IMR-90 (cell line): Measurements from ENCODE around the gene PIR. TPM values are rescaled to one million over a fixed set of nuclear protein-coding genes. Genes with fewer than 3 reads are reported as not detected.

Experiments used
- ATAC-seq: fragments of 200-7000 bp; cut with Tn5 transposase; 2 replicates; pipeline ENCODE4 v1.9.1; 2020; ENCODE audit warnings: low read depth, mild to moderate bottlenecking, moderate library complexity
- BruUV-seq: library from RNA; stranded (reverse); fragments of 400-500 nt; replicated peaks from 2 replicates; lab custom pipeline; 2021; lab: Mats Ljungman, UMichigan
- CTCF ChIA-PET: fragments of 300-600 bp; formaldehyde crosslinking; extraction: SDS; loops from one replicate; lab custom pipeline; 2021; ENCODE audit warnings: antibody characterized with exemption; lab: Yijun Ruan, JAX
- POLR2A ChIA-PET: fragments of 300-600 bp; sonication (Branson Sonifier 250); formaldehyde crosslinking; loops from one replicate; lab custom pipeline; 2022; ENCODE audit warnings: antibody characterized with exemption; ENCODE audit not compliant: unreplicated experiment; lab: Charles Lee
- DNase-seq: peaks from one replicate; pipeline ENCODE4 v3.0.0; 2013
- H2AFZ ChIP-seq: replicated peaks from 2 replicates; pipeline ENCODE3; 2013; ENCODE audit warnings: low read length, mild to moderate bottlenecking; ENCODE audit not compliant: poor library complexity
- H2AK5ac ChIP-seq: 2 replicates; pipeline ENCODE4 v1.6.1; 2013; ENCODE audit warnings: low read depth, low read length, inconsistent platforms
- H2AK9ac ChIP-seq: replicated peaks from 2 replicates; pipeline ENCODE3; 2013; ENCODE audit warnings: mild to moderate bottlenecking, low read depth, low read length, moderate library complexity; ENCODE audit not compliant: poor library complexity
- H2BK120ac ChIP-seq: 2 replicates; pipeline ENCODE4 v1.6.1; 2013; ENCODE audit warnings: low read depth, low read length, inconsistent platforms
- H2BK15ac ChIP-seq: 3 replicates; pipeline ENCODE4 v1.6.1; 2013; ENCODE audit warnings: low read depth, low read length, inconsistent platforms
- H2BK20ac ChIP-seq: 2 replicates; pipeline ENCODE4 v1.6.1; 2013; ENCODE audit warnings: low read depth, mild to moderate bottlenecking, inconsistent platforms, low read length, moderate library complexity
- H2BK5ac ChIP-seq: 2 replicates; pipeline ENCODE4 v1.6.1; 2013; ENCODE audit warnings: mild to moderate bottlenecking, low read depth, low read length, inconsistent platforms; ENCODE audit not compliant: poor library complexity, severe bottlenecking
- H3K14ac ChIP-seq: replicated peaks from 2 replicates; pipeline ENCODE4 v1.6.1; 2013; ENCODE audit warnings: low read depth, low read length, inconsistent platforms
- H3K18ac ChIP-seq: 2 replicates; pipeline ENCODE4 v1.6.1; 2013; ENCODE audit warnings: low read depth, low read length, control low read depth
- H3K23ac ChIP-seq: 2 replicates; pipeline ENCODE4 v1.6.1; 2013; ENCODE audit warnings: low read depth, low read length, inconsistent platforms
- H3K27ac ChIP-seq: 2 replicates; pipeline ENCODE4 v1.5.1; 2013; ENCODE audit warnings: mild to moderate bottlenecking, control low read depth, low read length; ENCODE audit not compliant: insufficient read depth
- H3K27me3 ChIP-seq: 2 replicates; pipeline ENCODE4 v1.6.1; 2013; ENCODE audit warnings: low read length; ENCODE audit not compliant: control insufficient read depth, insufficient read depth
- H3K36me3 ChIP-seq: 2 replicates; pipeline ENCODE4 v1.6.1; 2013; ENCODE audit warnings: low read length, mixed read lengths; ENCODE audit not compliant: control insufficient read depth, insufficient read depth
- H3K4ac ChIP-seq: 2 replicates; pipeline ENCODE4 v1.6.1; 2013; ENCODE audit warnings: low read depth, low read length, inconsistent platforms
- H3K4me1 ChIP-seq: 2 replicates; pipeline ENCODE4 v1.6.1; 2013; ENCODE audit warnings: low read length, mixed read lengths; ENCODE audit not compliant: control insufficient read depth, insufficient read depth
- H3K4me2 ChIP-seq: 2 replicates; pipeline ENCODE4 v1.6.1; 2013; ENCODE audit warnings: low read depth, mild to moderate bottlenecking, control low read depth, low read length, moderate library complexity
- H3K4me3 ChIP-seq: 2 replicates; pipeline ENCODE4 v1.5.1; 2013; ENCODE audit warnings: low read depth, mild to moderate bottlenecking, control low read depth, low read length, moderate library complexity; ENCODE audit not compliant: insufficient read depth
- H3K56ac ChIP-seq: 2 replicates; pipeline ENCODE4 v1.6.1; 2013; ENCODE audit warnings: low read length, inconsistent platforms; ENCODE audit not compliant: insufficient read depth; ENCODE audit errors: extremely low read depth
- H3K79me1 ChIP-seq, 2 experiments: 2 replicates each; pipeline ENCODE4 v1.6.1; 2013; ENCODE audit warnings: low read length in 2 of 2, inconsistent platforms in 1 of 2, low read depth in 1 of 2
- H3K9ac ChIP-seq: 2 replicates; pipeline ENCODE4 v1.6.1; 2013; ENCODE audit warnings: low read depth, low read length, control low read depth
- H3K9me1 ChIP-seq: 2 replicates; pipeline ENCODE4 v1.6.1; 2013; ENCODE audit warnings: low read length, inconsistent platforms; ENCODE audit not compliant: insufficient read depth
- H3K9me3 ChIP-seq: 2 replicates; pipeline ENCODE4 v1.6.1; 2013; ENCODE audit warnings: low read length; ENCODE audit not compliant: control insufficient read depth, insufficient read depth
- H4K20me1 ChIP-seq: 2 replicates; pipeline ENCODE4 v1.6.1; 2013; ENCODE audit warnings: low read length, inconsistent platforms; ENCODE audit not compliant: insufficient read depth
- H4K5ac ChIP-seq: 2 replicates; pipeline ENCODE4 v1.6.1; 2013; ENCODE audit warnings: mild to moderate bottlenecking, low read depth, low read length, control low read depth
- H4K8ac ChIP-seq, 2 experiments: 2 replicates each; pipeline ENCODE4 v1.6.1; 2013; ENCODE audit warnings: low read depth in 2 of 2, low read length in 2 of 2, control low read depth in 1 of 2, inconsistent platforms in 1 of 2
- H4K91ac ChIP-seq: 2 replicates; pipeline ENCODE4 v1.6.1; 2013; ENCODE audit warnings: low read depth, low read length, inconsistent platforms; ENCODE audit not compliant: insufficient read depth
- CEBPB ChIP-seq: IDR thresholded peaks from 2 replicates; pipeline ENCODE4 v1.6.1; 2012; ENCODE audit warnings: low read depth, low read length, improper control_type of control experiment
- CHD1 ChIP-seq: IDR thresholded peaks from 2 replicates; pipeline ENCODE4 v1.6.1; 2012; ENCODE audit warnings: low read depth, low read length, improper control_type of control experiment
- MXI1 ChIP-seq: IDR thresholded peaks from 2 replicates; pipeline ENCODE4 v1.6.1; 2012; ENCODE audit warnings: low read depth, mild to moderate bottlenecking, low read length, moderate library complexity, borderline replicate concordance
- NFE2L2 ChIP-seq: fragments of 150-350 bp; IDR thresholded peaks from 2 replicates; pipeline ENCODE4 v1.6.1; 2016; ENCODE audit warnings: low read depth, mild to moderate bottlenecking, low read length
- RAD21 ChIP-seq: IDR thresholded peaks from 2 replicates; pipeline ENCODE4 v1.6.1; 2012; ENCODE audit warnings: low read length, improper control_type of control experiment
- WGBS, 2 experiments: methylation state at CpG; one replicate each; pipeline versions ENCODE4 v1.1.5 to v1.1.7; 2013; ENCODE audit warnings: missing lambda C conversion rate in 2 of 2; ENCODE audit not compliant: insufficient read length in 1 of 2; ENCODE audit errors: extremely low coverage in 2 of 2; 5-methylcytosine and 5-hydroxymethylcytosine counted together
- dilution Hi-C: fragments of 300-500 bp; cut with HindIII; formaldehyde crosslinking; loops from one replicate; pipeline ENCODE4 v1.14.3; 2018; ENCODE audit warnings: low sequenced_read_pairs; ENCODE audit not compliant: unreplicated experiment
- in situ Hi-C: fragments of 300-500 bp; cut with MboI; formaldehyde crosslinking; loops from 3 replicates; pipeline ENCODE4 v1.14.3; 2019; ENCODE audit warnings: low sequenced_read_pairs, inconsistent platforms, mixed read lengths
- intact Hi-C: fragments of 100-400 bp; cut with micrococcal nuclease; formaldehyde crosslinking; loops from 2 replicates; pipeline ENCODE4 v1.10.0; 2022
- polyA plus RNA-seq, 3 experiments: library from polyadenylated mRNA; depleted of rRNA; stranded (reverse); fragments of >200 nt; gene quantifications; 2 replicates each; pipeline ENCODE4 v1.2.3, GENCODE V29; 2012; ENCODE audit warnings: low replicate concordance in 1 of 3
- total RNA-seq: library from RNA; depleted of rRNA; stranded (reverse); fragments of >200 nt; gene quantifications from 2 replicates; pipeline ENCODE4 v1.2.3, GENCODE V29; 2012

Gene PIR
- total and polyA plus RNA-seq, 2 of the 4 experiments (the other 2 are of a cell fraction), result 5.7 to 8.7 TPM

DNA sequence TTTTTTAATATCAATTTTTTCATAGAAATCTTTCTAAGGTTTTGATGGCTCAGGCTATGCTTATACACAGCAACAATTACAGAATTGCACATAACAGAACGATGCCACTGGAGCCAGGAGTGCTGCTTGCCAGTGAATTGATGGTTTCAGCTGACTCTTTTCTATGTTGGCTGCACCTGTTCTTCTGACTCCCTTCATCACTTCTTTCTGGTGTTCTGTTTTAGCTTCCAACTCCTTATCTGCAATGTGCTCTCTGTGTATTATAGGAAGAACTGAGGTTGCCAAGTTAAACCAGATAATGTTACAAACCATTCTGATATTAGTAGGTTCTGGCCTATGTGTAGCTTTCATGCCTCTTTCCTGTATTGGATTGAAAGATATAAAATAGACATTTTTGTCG, 97.3 kb downstream of the PIR start:
- in situ Hi-C loops (no loop called here), dilution Hi-C loops (no loop called here), intact Hi-C loops (no loop called here)
- H2BK15ac ChIP-seq, result no peak overlapping the region
- H3K27ac ChIP-seq, result no peak overlapping the region
- no TSS peak for BruUV-seq
- H3K4me1 ChIP-seq, result no peaks in the 10 kb centered on the region
- no peak overlapping the region for H4K91ac ChIP-seq
- no peak overlapping the region for H2BK20ac ChIP-seq
- H4K5ac ChIP-seq, result no peak overlapping the region
- DNase-seq, result no peak
- H3K9me3 ChIP-seq, result no peaks in the 10 kb centered on the region
- no peak overlapping the region for H3K4me3 ChIP-seq
- no peak overlapping the region for H2AK9ac ChIP-seq
- no peak overlapping the region for H2AK5ac ChIP-seq
- CTCF ChIA-PET, result no interaction called here
- no peaks in the 10 kb centered on the region for H3K27me3 ChIP-seq
- no peak overlapping the region for H3K23ac ChIP-seq
- H3K4ac ChIP-seq, result no peak overlapping the region
- H4K8ac ChIP-seq, result no peak overlapping the region
- 29% methylated on average over 1 of the region's 2 CpGs; no CpG with 5 or more reads in 1 of the 2 experiments for whole genome bisulfite sequencing, 2 experiments
- H3K14ac ChIP-seq, result no peak overlapping the region
- H3K56ac ChIP-seq, result no peak overlapping the region
- H2BK5ac ChIP-seq, result no peak overlapping the region
- POLR2A ChIA-PET, result no interaction called here
- no peak overlapping the region for H3K18ac ChIP-seq
- TF ChIP-seq NFE2L2 (no peak), MXI1 (no peak), CEBPB (no peak), CHD1 (no peak), RAD21 (no peak)
- no peaks in the 10 kb centered on the region for H3K36me3 ChIP-seq
- H2BK120ac ChIP-seq, result no peak overlapping the region
- ATAC-seq, result no peak
- no peak overlapping the region for H3K9ac ChIP-seq
- no peaks in the 10 kb centered on the region for H3K9me1 ChIP-seq
- H3K4me2 ChIP-seq, result no peak overlapping the region
- no peaks in the 10 kb centered on the region for H4K20me1 ChIP-seq
- no peak overlapping the region for H2AFZ ChIP-seq
- no peaks in the 10 kb centered on the region for H3K79me1 ChIP-seq
